Bronchus fibroblast of lung (primary cell): ENCODE measurements around the gene DNAH17. TPM values are rescaled to one million over a fixed set of nuclear protein-coding genes. Genes with fewer than 3 reads are reported as not detected.

ENCODE experiments used
- total RNA-seq: library from RNA; depleted of rRNA; stranded (reverse); fragments of >200 nt; gene quantifications from 2 replicates; pipeline ENCODE4 v1.2.3, GENCODE V29; 2015

DNAH17 gene
- total RNA-seq = not detected in 2 replicates

GRCh38 chr17:78577296-78577695 is at the start of gene DNAH17:
TSS of gene DNAH17 (minus strand) at chr17:78577396. CDS start at chr17:78575057, 2,339 bp downstream.

GRCh38 chr17:78378225-78379130 is 198.7 kb downstream of the DNAH17 start, which contains the start of gene PGS1:
TSS of gene PGS1 (plus strand) at chr17:78378649. CDS start at chr17:78378666, 17 bp downstream.

Other genes starting within 250 kb of the DNAH17 start
- gene SOCS3, start 217.3 kb downstream of the DNAH17 start, total RNA-seq = 79.5 and 87.4 TPM in 2 replicates
- 19.3 and 26.3 TPM in 2 replicates for gene PGS1, start 198.7 kb downstream of the DNAH17 start, total RNA-seq
- gene CYTH1, start 204.9 kb upstream of the DNAH17 start, total RNA-seq = 5.9 and 6.5 TPM in 2 replicates